Activated CD4-positive, alpha-beta T cell treated with anti-CD3 and anti-CD28 coated beads, Interleukin-2, amount 10 ng/mL, durations not matched to agents 24 days and 14 days (primary cell): Measurements from ENCODE around the gene IRF4. TPM values are rescaled to one million over a fixed set of nuclear protein-coding genes. Genes with fewer than 3 reads are reported as not detected.

ENCODE experiments used
- DNase-seq: peaks from one replicate; pipeline ENCODE4 v3.0.0; 2022
- H3K27ac Mint-ChIP-seq: one replicate; pipeline ENCODE4 v1.8.0; 2022; ENCODE audit warnings: mild to moderate bottlenecking, mixed read lengths
- H3K27me3 Mint-ChIP-seq: one replicate; pipeline ENCODE4 v1.8.0; 2022; ENCODE audit warnings: mixed read lengths
- H3K36me3 Mint-ChIP-seq: one replicate; pipeline ENCODE4 v1.8.0; 2022; ENCODE audit warnings: low read depth, mild to moderate bottlenecking, mixed read lengths
- H3K4me1 Mint-ChIP-seq: one replicate; pipeline ENCODE4 v1.8.0; 2021; ENCODE audit warnings: mixed read lengths
- H3K4me3 Mint-ChIP-seq: one replicate; pipeline ENCODE4 v1.8.0; 2022; ENCODE audit warnings: mild to moderate bottlenecking, moderate library complexity, mixed read lengths
- H3K9me3 Mint-ChIP-seq: one replicate; pipeline ENCODE4 v1.8.0; 2021; ENCODE audit warnings: mixed read lengths
- intact Hi-C: fragments of 100-400 bp; cut with micrococcal nuclease; formaldehyde crosslinking; loops from one replicate; pipeline ENCODE4 v1.15.1; 2023
- total RNA-seq: library from RNA; stranded (reverse); gene quantifications from 2 replicates; pipeline ENCODE4 v1.2.3, GENCODE V29; 2022

Gene IRF4
- total RNA-seq, 1 donor from 2014 or later, result 831 TPM

GRCh38 chr6:444653-445275 is 53.2 kb downstream of the IRF4 start:
- DNase-seq, result peak; percentile 87
- peaks cover 62% of the 10 kb centered on the region for H3K4me1 Mint-ChIP-seq
- peak overlapping the region; percentile 98 for H3K27ac Mint-ChIP-seq
- H3K27me3 Mint-ChIP-seq, result peaks cover 2% of the 10 kb centered on the region
- H3K36me3 Mint-ChIP-seq, result peaks cover 5% of the 10 kb centered on the region
- peaks cover 4% of the 10 kb centered on the region for H3K9me3 Mint-ChIP-seq
- H3K4me3 Mint-ChIP-seq, result peak overlapping the region; percentile 73
- intact Hi-C loops, result loop anchor here (5.0 kb wide), 1 partner anchor 217 kb away; no protein-coding TSS in a partner anchor

- H3K9me3 Mint-ChIP-seq, result no peaks in the 10 kb centered on the region
- no peak for DNase-seq
- H3K36me3 Mint-ChIP-seq, result peaks cover 5% of the 10 kb centered on the region
- intact Hi-C loops, result loop anchor here (1.0 to 5.0 kb wide), 8 partner anchors 13 to 256 kb away; no protein-coding TSS in a partner anchor
- H3K27ac Mint-ChIP-seq, result peak overlapping the region; percentile 98
- H3K4me1 Mint-ChIP-seq, result peaks cover 65% of the 10 kb centered on the region
- peak overlapping the region; percentile 73 for H3K4me3 Mint-ChIP-seq
- peaks cover 2% of the 10 kb centered on the region for H3K27me3 Mint-ChIP-seq
Measured at GRCh38 chr6:445571-446417, 54.2 kb downstream of the IRF4 start.

- peaks cover 2% of the 10 kb centered on the region for H3K27me3 Mint-ChIP-seq
- H3K27ac Mint-ChIP-seq, result peak overlapping the region; percentile 98
- no peaks in the 10 kb centered on the region for H3K9me3 Mint-ChIP-seq
- H3K36me3 Mint-ChIP-seq, result peaks cover 5% of the 10 kb centered on the region
- H3K4me1 Mint-ChIP-seq, result peaks cover 63% of the 10 kb centered on the region
- peak overlapping the region; percentile 73 for H3K4me3 Mint-ChIP-seq
- peak; percentile 97 for DNase-seq
- intact Hi-C loops, result loop anchor here (1.0 to 5.0 kb wide), 13 partner anchors 14 to 257 kb away; no protein-coding TSS in a partner anchor
Measured at GRCh38 chr6:446418-447366, 55.1 kb downstream of the IRF4 start.

- Mint-ChIP-seq H3K9me3 (no peaks in the 10 kb centered on the region), H3K4me3 (peak overlapping the region; percentile 73), H3K4me1 (peaks cover 62% of the 10 kb centered on the region), H3K27ac (peak overlapping the region; percentile 98), H3K27me3 (peaks cover 2% of the 10 kb centered on the region), H3K36me3 (peaks cover 5% of the 10 kb centered on the region)
- DNase-seq, result peak; percentile 83
- intact Hi-C loops, result loop anchor here (1.0 to 5.0 kb wide), 6 partner anchors 32 to 220 kb away; no protein-coding TSS in a partner anchor
Measured at GRCh38 chr6:447381-448165, 56.0 kb downstream of the IRF4 start.

GRCh38 chr6:448296-449056 is 56.9 kb downstream of the IRF4 start:
- H3K27me3 Mint-ChIP-seq, result peaks cover 2% of the 10 kb centered on the region
- DNase-seq, result no peak
- H3K36me3 Mint-ChIP-seq, result peaks cover 5% of the 10 kb centered on the region
- H3K4me3 Mint-ChIP-seq, result peak overlapping the region; percentile 73
- intact Hi-C loops, result loop anchor here (5.0 kb wide), 1 partner anchor 221 kb away; no protein-coding TSS in a partner anchor
- no peaks in the 10 kb centered on the region for H3K9me3 Mint-ChIP-seq
- peaks cover 58% of the 10 kb centered on the region for H3K4me1 Mint-ChIP-seq
- H3K27ac Mint-ChIP-seq, result peak overlapping the region; percentile 98

- peaks cover 5% of the 10 kb centered on the region for H3K36me3 Mint-ChIP-seq
- no peak for DNase-seq
Measured at GRCh38 chr6:449057-449430, 57.5 kb downstream of the IRF4 start.

GRCh38 chr6:449486-450419 is 58.2 kb downstream of the IRF4 start:
- peaks cover 52% of the 10 kb centered on the region for H3K4me1 Mint-ChIP-seq
- no peaks in the 10 kb centered on the region for H3K9me3 Mint-ChIP-seq
- DNase-seq, result no peak
- peaks cover 5% of the 10 kb centered on the region for H3K36me3 Mint-ChIP-seq
- H3K27me3 Mint-ChIP-seq, result peaks cover 2% of the 10 kb centered on the region
- intact Hi-C loops, result loop anchor here (5.0 kb wide), 1 partner anchor 222 kb away; no protein-coding TSS in a partner anchor
- H3K27ac Mint-ChIP-seq, result peak overlapping the region; percentile 98
- H3K4me3 Mint-ChIP-seq, result no peak overlapping the region

More at GRCh38 chr6:449057-449430, 57.5 kb downstream of the IRF4 start:
- Mint-ChIP-seq H3K9me3 (no peaks in the 10 kb centered on the region), H3K4me3 (no peak overlapping the region), H3K27ac (peak overlapping the region; percentile 98), H3K27me3 (peaks cover 2% of the 10 kb centered on the region), H3K4me1 (peaks cover 53% of the 10 kb centered on the region)
- intact Hi-C loops, result loop anchor here (5.0 kb wide), 1 partner anchor 222 kb away; no protein-coding TSS in a partner anchor

- intact Hi-C loops, result no loop called here
- Mint-ChIP-seq H3K27me3 (peaks cover 2% of the 10 kb centered on the region), H3K4me3 (no peak overlapping the region), H3K27ac (no peak overlapping the region), H3K4me1 (peaks cover 44% of the 10 kb centered on the region), H3K36me3 (peaks cover 8% of the 10 kb centered on the region), H3K9me3 (no peaks in the 10 kb centered on the region)
- DNase-seq, result no peak
Measured at GRCh38 chr6:451336-451735, 59.8 kb downstream of the IRF4 start.

- H3K36me3 Mint-ChIP-seq, result peaks cover 6% of the 10 kb centered on the region
- H3K4me1 Mint-ChIP-seq, result peaks cover 41% of the 10 kb centered on the region
- no peak overlapping the region for H3K27ac Mint-ChIP-seq
- peaks cover under 1% of the 10 kb centered on the region for H3K27me3 Mint-ChIP-seq
- intact Hi-C loops, result no loop called here
- H3K4me3 Mint-ChIP-seq, result no peak overlapping the region
- peaks cover 3% of the 10 kb centered on the region for H3K9me3 Mint-ChIP-seq
- no peak for DNase-seq
Measured at GRCh38 chr6:451847-452246, 60.3 kb downstream of the IRF4 start.

- intact Hi-C loops, result no loop called here
- H3K27me3 Mint-ChIP-seq, result no peaks in the 10 kb centered on the region
- H3K4me1 Mint-ChIP-seq, result peaks cover 43% of the 10 kb centered on the region
- DNase-seq, result no peak
- no peak overlapping the region for H3K27ac Mint-ChIP-seq
- no peak overlapping the region for H3K4me3 Mint-ChIP-seq
- peaks cover 11% of the 10 kb centered on the region for H3K36me3 Mint-ChIP-seq
- peaks cover 9% of the 10 kb centered on the region for H3K9me3 Mint-ChIP-seq
Measured at GRCh38 chr6:452301-453067, 60.9 kb downstream of the IRF4 start.

GRCh38 chr6:453152-453551 is 61.6 kb downstream of the IRF4 start:
- Mint-ChIP-seq H3K4me3 (no peak overlapping the region), H3K27ac (no peak overlapping the region)
- intact Hi-C loops, result no loop called here

More at GRCh38 chr6:453152-453551, 61.6 kb downstream of the IRF4 start:
- no peak for DNase-seq
- H3K36me3 Mint-ChIP-seq, result peaks cover 15% of the 10 kb centered on the region
- H3K27me3 Mint-ChIP-seq, result no peaks in the 10 kb centered on the region
- H3K9me3 Mint-ChIP-seq, result peaks cover 14% of the 10 kb centered on the region
- peaks cover 37% of the 10 kb centered on the region for H3K4me1 Mint-ChIP-seq
